Uterus (tissue), 4 donors: ENCODE results near the gene AMBN. TPM values are rescaled to one million over a fixed set of nuclear protein-coding genes. Genes with fewer than 3 reads are reported as not detected.

Source experiments
- DNase-seq, 2 donors: peaks; one replicate each; pipeline ENCODE4 v3.0.0-alpha.2; 2019 to 2020
- H3K27ac ChIP-seq, 2 donors: fragments of 200-600 bp; sonication (generic); 1 replicate in 1 of 2; 2 replicates in 1 of 2; pipeline ENCODE4 v1.5.1; 2016 to 2018
- H3K27me3 ChIP-seq, 2 donors: fragments of 200-600 bp; sonication (generic); one replicate each; pipeline ENCODE4 v1.5.1; 2018 to 2019; ENCODE audit warnings: control low read depth in 1 of 2
- H3K36me3 ChIP-seq, 2 donors: fragments of 200-600 bp; sonication (generic); one replicate each; pipeline ENCODE4 v1.5.1; 2019; ENCODE audit warnings: control low read depth in 1 of 2
- H3K4me1 ChIP-seq, 2 donors: fragments of 200-600 bp; sonication (generic); one replicate each; pipeline ENCODE4 v1.5.1; 2018 to 2019; ENCODE audit warnings: control low read depth in 1 of 2
- H3K4me3 ChIP-seq, 2 donors: fragments of 200-600 bp; sonication (generic); 1 replicate in 1 of 2; 2 replicates in 1 of 2; pipeline ENCODE4 v1.5.1; 2018 to 2019; ENCODE audit warnings: mild to moderate bottlenecking in 1 of 2
- H3K9me3 ChIP-seq, 2 donors: fragments of 200-600 bp; sonication (generic); one replicate each; pipeline ENCODE4 v1.5.1; 2019; ENCODE audit warnings: control low read depth in 1 of 2
- POLR2A ChIP-seq, 2 donors: fragments of 450-650 bp; IDR thresholded peaks; one replicate each; pipeline ENCODE4 v1.6.1; 2016; ENCODE audit warnings: antibody characterized with exemption in 2 of 2, mild to moderate bottlenecking in 1 of 2, moderate library complexity in 1 of 2
- intact Hi-C: fragments of 100-400 bp; cut with DNase I; formaldehyde crosslinking; loops from one replicate; pipeline ENCODE4 v1.15.1; 2023; ENCODE audit warnings: low total_unique reads
- total RNA-seq, 4 donors: library from RNA; depleted of rRNA in 3 of 4; stranded (reverse); fragments of >200 nt in 3 of 4; gene quantifications; one replicate each; pipeline versions ENCODE4 v1.1.0 to v1.2.4, GENCODE V29; 2014 to 2023
- TF ChIP-seq, protein P1 (sequence below), 4 experiments: fragments of 200-600 bp in 2 of 4; fragments of 450-650 bp in 2 of 4; sonication (generic) in 2 of 4; IDR thresholded peaks; one replicate each; pipeline ENCODE4 v1.5.1; 2016 to 2019; ENCODE audit warnings: antibody characterized with exemption in 4 of 4, mild to moderate bottlenecking in 2 of 4, moderate library complexity in 1 of 4
- donor health status: DM: yes; HTN: yes; CAD: no.

AMBN gene
- total RNA-seq, 4 donors from 2014 or later = not detected

DNA sequence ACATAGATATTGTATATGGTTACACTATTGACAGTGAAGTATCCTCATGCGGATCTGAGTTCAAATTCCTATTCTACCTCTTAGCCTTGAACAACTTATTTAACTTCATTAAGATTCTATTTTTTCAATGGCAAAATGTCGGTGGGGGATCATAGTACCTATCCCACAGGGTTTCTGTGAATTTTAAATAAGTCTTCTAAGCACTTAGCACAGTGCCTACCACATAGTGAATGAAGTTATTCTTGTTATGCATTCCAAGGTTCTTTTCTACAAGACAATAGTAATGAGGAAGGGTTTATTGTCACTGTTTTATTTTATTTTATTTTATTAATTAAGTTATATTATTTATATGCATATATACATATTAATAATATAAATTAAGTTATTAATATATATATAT lies 27.7 kb downstream of the AMBN start:
- no peak for DNase-seq
- H3K27ac ChIP-seq = no peak overlapping the region
- no peaks in the 10 kb centered on the region for H3K4me1 ChIP-seq
- intact Hi-C loops = no loop called here
- no peaks in the 10 kb centered on the region for H3K9me3 ChIP-seq
- H3K27me3 ChIP-seq = no peaks in the 10 kb centered on the region
- H3K4me3 ChIP-seq = no peak overlapping the region
- no peak for TF ChIP-seq POLR2A (IDR thresholded peaks at IDR 0.05)
- TF ChIP-seq, protein P1, sequence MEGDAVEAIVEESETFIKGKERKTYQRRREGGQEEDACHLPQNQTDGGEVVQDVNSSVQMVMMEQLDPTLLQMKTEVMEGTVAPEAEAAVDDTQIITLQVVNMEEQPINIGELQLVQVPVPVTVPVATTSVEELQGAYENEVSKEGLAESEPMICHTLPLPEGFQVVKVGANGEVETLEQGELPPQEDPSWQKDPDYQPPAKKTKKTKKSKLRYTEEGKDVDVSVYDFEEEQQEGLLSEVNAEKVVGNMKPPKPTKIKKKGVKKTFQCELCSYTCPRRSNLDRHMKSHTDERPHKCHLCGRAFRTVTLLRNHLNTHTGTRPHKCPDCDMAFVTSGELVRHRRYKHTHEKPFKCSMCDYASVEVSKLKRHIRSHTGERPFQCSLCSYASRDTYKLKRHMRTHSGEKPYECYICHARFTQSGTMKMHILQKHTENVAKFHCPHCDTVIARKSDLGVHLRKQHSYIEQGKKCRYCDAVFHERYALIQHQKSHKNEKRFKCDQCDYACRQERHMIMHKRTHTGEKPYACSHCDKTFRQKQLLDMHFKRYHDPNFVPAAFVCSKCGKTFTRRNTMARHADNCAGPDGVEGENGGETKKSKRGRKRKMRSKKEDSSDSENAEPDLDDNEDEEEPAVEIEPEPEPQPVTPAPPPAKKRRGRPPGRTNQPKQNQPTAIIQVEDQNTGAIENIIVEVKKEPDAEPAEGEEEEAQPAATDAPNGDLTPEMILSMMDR (IDR thresholded peaks at IDR 0.05) = no peak
- no peaks in the 10 kb centered on the region for H3K36me3 ChIP-seq

DNA sequence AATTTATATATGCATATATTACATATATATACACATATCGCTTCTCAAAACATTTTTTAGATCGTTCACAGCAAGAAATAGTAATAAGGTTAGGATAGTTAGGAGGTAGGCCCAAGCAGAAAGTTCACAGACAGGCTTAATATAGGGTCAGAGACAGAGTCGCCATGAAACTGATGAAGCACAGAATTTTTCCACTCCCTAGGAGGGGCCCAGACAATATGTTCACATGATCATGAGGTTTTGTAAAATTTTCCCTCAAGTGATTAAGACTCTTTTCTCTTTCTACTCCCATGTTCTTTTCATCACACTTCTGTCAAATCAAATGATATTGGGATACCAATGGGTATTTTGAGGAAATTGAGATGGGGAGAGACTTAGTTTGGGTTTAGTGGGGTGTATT lies 31.3 kb downstream of the AMBN start:
- no peak overlapping the region for H3K4me3 ChIP-seq
- no peak for TF ChIP-seq POLR2A (IDR thresholded peaks at IDR 0.05)
- TF ChIP-seq, protein P1 (IDR thresholded peaks at IDR 0.05) = no peak
- H3K27ac ChIP-seq = no peak overlapping the region
- no peaks in the 10 kb centered on the region for H3K36me3 ChIP-seq
- no peak for DNase-seq
- H3K27me3 ChIP-seq = no peaks in the 10 kb centered on the region
- no peaks in the 10 kb centered on the region for H3K4me1 ChIP-seq
- intact Hi-C loops = no loop called here
- H3K9me3 ChIP-seq = no peaks in the 10 kb centered on the region

DNA sequence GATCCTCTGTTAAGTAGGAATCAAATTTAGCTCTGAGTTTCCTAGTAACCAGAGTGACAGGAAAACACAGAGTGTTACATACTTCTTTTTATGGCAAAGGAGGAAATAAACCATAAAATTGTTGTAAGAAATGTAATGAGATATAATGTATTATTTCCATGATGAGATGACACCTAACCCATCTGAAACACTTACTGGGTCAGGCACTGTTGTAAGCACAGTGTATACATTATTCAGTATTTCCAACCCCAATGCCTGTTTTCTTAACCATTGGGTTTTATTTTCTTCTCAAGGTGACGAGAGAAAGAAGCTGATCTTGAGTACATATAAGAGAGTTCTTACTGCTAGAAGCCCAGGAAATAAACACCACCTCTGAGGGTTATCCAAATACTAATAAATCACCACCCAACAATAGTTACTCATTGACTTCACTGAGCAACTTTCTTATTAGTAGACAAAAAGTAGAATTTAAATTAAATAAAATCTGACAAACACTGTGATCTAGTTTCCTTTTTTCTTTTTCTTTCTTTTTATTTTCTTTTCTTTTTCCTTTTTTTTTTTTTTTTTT lies 32.3 kb downstream of the AMBN start:
- no peaks in the 10 kb centered on the region for H3K27me3 ChIP-seq
- H3K36me3 ChIP-seq = no peaks in the 10 kb centered on the region
- no peaks in the 10 kb centered on the region for H3K9me3 ChIP-seq
- no peak overlapping the region for H3K4me3 ChIP-seq
- TF ChIP-seq, protein P1 (IDR thresholded peaks at IDR 0.05) = no peak
- TF ChIP-seq POLR2A (IDR thresholded peaks at IDR 0.05) = no peak
- no peak overlapping the region for H3K27ac ChIP-seq
- H3K4me1 ChIP-seq = no peaks in the 10 kb centered on the region
- intact Hi-C loops = no loop called here
- DNase-seq = no peak

DNA sequence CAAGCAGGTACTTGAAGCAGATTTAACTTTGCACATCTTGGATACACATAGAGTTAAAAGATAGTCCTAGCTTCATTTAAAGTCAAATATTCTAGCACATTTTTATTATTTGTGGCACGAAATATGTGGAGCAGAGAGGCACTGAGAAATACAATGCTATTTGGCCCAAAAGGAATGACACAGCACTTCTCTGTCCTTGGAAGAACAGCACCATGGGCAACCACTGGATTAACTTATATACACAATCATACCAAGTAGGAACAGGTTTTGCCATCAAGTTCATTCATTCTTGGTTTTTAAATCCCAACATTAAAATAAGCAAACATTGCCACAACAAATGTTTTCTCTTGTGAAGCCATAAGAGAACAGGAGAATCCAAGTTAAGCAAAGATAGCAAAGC lies 35.6 kb downstream of the AMBN start:
- H3K27me3 ChIP-seq = no peaks in the 10 kb centered on the region
- intact Hi-C loops = no loop called here
- H3K9me3 ChIP-seq = no peaks in the 10 kb centered on the region
- TF ChIP-seq POLR2A (IDR thresholded peaks at IDR 0.05) = no peak
- no peak overlapping the region for H3K27ac ChIP-seq
- H3K36me3 ChIP-seq = no peaks in the 10 kb centered on the region
- no peaks in the 10 kb centered on the region for H3K4me1 ChIP-seq
- DNase-seq = no peak
- H3K4me3 ChIP-seq = no peak overlapping the region

DNA sequence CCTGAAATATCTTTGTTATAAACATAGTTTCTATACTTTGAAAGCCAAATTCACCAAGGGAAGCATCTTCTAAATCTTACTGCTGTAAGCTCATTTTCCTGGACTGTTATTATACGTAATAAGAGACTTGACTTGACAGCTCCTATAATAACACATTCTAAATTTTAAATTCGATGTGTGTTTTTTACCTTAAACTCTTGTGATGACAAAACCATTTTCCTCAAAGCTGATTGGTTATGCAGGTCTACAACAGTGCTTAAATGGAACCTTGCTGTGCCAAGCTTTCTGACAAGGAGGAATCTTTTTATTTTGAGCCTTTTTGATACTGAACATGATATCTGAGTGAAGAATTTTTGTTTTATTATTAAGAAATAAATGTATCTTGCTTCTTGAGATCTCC lies 36.4 kb downstream of the AMBN start, which contains the start of gene ENAM:
TSS of gene ENAM (plus strand) at position 301 of the 400 bp plus-strand sequence. CDS start 757 bp downstream, outside the sequence.
- H3K9me3 ChIP-seq = no peaks in the 10 kb centered on the region
- intact Hi-C loops = no loop called here
- TF ChIP-seq POLR2A (IDR thresholded peaks at IDR 0.05) = no peak
- TF ChIP-seq, protein P1 (IDR thresholded peaks at IDR 0.05) = no peak
- no peaks in the 10 kb centered on the region for H3K27me3 ChIP-seq
- H3K27ac ChIP-seq = no peak within 1 kb of the TSS
- no peak for DNase-seq
- H3K36me3 ChIP-seq = no peaks in the 10 kb centered on the region
- H3K4me3 ChIP-seq = no peak within 1 kb of the TSS
- no peaks in the 10 kb centered on the region for H3K4me1 ChIP-seq
